ENCODE results near the gene CCDC8.
"Not testable (repeated sequence)": the region's sequence is repeated elsewhere in the genome, so short reads cannot be mapped to it uniquely, and the experiment has no call there.

The CCDC8 gene

GRCh38 chr19:46380690-46381089, 32.7 kb downstream of the CCDC8 start:
- DNase-seq = no peak

DNA sequence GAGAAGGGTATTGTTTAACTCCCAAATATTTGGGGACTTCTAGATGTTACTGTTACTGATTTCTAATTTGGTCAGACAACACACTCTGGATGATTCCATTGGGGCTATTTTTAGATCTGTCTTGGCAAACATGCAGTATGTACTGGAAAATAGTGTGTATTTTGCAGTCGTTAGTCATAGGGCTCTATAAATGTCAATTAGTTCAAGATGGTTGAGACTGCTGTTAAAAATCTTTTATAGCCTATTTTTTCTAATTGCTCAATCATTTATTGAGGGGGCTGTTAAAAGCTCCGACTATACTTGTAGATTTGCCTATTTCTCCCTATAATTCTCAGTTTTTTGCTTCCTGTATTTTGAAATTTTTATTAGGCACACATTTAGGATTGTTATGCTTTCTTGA, 35.1 kb downstream of the CCDC8 start:
- no peak for DNase-seq

GRCh38 chr19:46376241-46377153, 36.9 kb downstream of the CCDC8 start:
- DNase-seq = no peak

DNA sequence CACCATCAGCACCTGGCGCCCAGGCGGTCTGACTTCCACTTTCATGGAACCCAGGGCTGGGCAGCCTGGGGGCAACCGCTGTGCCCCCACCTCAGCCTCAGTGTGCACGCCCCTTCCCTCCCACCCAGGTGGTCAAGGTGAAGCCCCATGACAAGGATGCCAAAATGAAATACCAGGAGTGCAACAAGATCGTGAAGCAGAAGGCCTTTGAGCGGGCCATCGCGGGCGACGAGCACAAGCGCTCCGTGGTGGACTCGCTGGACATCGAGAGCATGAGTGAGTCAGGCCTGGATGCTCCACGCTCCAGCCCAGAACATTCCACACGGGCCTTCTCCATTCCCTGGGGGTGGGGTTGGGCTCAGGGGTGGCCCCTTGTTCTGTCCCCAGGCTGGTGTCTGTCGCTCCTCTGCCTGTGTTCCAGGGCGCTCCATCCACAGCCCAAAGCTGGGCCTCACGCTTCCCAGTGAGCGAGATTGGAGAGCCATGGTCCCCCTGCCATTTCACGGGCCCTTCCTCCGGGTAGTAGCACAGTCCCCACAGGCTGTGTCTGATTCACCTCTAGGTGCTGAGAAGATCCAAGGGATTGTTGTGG, 37.8 kb downstream of the CCDC8 start:
- DNase-seq = not testable (repeated sequence)

DNA sequence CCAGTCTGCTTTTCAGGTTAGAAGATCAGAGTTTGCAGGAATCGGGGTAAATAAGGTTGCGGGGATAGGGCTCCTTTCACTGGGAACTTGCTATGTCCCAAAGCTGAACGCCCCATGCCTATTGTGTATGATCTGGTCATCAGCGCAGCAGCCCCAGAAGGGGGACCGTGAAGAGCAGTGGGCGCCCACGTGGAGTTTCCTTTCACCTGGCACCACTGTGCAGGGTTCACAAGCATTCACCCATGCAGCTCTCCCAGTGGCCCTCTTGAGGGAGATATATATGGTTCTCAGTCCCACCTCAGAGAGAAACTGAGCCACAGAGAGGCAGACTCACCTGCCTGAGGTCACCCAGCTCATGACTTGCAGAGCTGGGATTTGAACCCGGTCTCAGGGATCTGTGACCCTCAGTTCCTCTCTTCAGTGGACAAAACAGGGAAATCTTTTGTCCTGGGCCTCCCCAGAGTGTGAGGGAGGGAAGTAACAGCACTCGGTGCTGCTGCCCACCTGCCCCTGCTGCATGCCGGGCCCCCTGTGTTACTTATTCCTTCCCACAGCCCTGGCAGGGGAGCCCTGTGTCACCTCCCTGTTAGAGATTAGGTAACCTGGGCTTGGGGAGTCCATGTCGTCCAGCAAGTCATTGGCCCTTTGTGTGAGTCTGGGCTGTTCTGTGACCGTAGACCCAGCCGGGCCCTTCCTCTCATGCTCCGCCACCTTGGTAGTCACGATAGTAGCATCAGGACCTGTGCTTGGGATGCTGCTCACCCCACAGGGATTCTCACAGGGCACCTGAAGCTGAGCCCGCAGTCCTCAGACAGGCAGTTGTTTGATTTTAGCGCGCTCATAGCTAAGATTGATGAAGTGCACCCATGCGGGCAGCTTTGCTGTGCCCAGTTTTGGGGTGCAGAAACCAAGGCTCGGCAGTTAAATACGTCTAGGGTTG, 38.6 kb downstream of the CCDC8 start:
- DNase-seq = no peak

- no peak for DNase-seq
Measured at GRCh38 chr19:46373491-46374359, 39.6 kb downstream of the CCDC8 start.

DNA sequence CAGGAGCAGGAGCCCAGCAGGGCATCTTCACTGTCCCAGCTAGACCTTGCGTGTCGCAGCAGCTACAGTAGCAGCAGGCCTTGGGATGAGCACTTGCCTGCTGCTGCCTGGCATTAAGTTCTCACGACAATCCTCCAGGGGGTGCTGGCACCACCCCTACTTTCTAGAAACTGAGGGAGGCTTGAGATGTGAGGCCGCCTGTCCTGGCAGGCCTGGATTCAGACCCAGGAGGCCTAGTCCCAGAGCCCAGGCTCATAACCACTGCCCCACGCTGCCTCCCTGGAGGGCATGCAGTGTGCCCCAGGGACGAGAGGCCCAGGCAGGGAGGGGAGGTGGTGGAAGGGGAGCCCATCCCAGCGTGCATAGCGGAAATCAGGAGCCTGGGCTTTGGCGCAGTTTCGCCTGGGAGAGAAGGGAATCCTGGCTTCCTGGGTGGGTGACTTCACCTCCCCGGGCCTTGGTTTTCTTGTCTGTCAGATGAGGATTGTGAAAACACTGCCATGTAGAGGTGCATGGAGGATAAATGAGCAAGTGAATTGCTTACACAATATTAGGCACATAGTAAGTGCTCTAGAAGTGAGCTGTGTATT, 40.4 kb downstream of the CCDC8 start:
- DNase-seq = no peak

DNA sequence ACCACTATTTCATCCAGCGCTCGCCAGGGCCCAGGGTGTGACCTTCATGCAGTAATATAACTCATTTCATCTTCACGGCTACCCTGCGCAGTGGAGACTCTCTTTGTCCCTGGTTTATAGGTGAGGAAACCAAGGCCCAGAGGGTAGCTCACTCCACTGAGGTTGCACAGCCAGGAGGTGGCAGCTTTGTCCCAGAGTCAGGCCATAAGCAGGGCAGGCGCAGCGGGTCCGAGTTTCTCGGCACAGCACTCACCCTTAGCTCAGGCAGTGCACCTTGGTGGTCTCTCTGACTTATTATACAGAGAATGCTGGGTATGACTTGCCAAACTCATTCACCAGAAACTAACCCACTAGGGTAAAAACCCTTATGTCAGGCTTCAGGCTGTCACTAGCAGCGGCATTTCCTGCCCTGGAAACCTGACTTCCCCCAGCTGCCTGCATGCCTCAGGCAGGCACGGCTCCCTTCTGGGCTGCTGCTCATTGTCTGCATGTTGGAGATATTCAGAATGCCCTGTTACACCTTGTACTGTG, 41.9 kb downstream of the CCDC8 start:
- DNase-seq = no peak

GRCh38 chr19:46369817-46370216, 43.5 kb downstream of the CCDC8 start:
- no peak for DNase-seq

GRCh38 chr19:46368116-46368515, 45.2 kb downstream of the CCDC8 start:
- DNase-seq = no peak

GRCh38 chr19:46367426-46367825, 45.9 kb downstream of the CCDC8 start:
- no peak for DNase-seq

DNA sequence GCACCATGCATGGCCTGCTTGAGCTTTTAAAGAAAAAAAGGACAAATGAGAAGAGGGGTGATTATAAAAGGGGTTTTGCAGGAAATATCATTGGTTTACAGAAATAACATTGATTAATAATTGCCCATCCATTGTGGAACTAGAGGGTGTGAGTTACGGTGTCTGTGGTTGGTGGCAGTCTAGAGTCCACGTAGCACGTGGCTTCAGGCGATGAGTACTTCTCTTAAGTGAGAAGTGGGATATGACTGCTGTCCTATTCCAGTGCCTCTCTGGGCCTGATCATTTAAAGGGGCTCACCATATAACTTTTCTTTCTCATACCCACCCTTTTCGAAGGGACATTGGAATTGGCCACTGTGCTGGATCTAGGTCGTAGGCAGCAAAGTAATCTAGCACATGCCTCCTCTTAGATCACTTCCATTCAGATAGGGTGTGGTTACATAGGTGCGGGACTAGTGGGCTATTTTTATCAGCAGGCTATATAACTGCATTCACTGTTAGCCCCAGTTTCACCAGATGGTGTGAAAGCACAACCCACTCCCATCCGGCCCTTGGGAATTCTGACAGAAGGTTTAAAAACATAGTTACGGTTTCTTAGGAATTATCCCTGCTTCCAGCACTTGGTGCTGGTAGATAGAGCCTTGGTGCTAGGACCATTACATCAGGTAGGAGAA, 46.6 kb downstream of the CCDC8 start:
- DNase-seq = no peak

GRCh38 chr19:46365561-46365960, 47.8 kb downstream of the CCDC8 start:
- no peak for DNase-seq

DNA sequence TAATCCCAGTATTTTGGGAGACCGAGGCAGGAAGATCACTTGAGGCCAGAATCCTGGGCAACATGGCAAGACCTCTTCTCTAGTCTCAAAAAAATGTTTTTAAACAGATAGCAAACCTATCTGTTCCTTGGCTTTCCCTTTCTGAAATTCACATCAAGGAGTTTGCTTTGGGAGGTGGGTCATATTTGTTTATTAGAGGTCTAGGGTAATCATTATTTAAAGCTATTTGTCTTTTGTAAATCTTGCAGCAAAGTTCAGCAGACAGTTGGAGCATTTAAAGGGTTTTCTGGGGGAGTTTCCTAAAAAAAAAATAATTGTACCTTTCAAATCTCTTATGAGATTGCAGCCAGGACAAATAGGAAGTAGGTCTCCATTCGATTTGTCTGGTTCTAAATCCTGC, 49.0 kb downstream of the CCDC8 start:
- no peak for DNase-seq

DNA sequence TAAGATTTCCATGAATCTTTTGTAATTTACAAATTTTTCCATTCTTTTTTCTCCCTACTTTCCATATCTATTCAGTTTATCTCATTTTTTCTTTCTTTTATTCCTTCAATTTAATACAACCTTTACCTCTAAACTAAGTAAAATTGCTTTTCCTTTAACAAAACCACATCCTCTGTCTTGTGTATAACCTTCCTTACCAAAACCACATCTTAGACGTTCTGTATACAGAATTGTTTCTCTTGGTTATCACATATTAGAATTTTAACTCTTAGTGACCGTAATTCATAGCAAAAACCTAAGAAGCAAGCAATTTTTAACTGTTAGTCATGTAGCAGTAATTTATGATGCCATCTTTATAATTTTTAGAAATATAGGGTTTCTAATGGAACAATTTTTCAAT, 51.4 kb downstream of the CCDC8 start:
- DNase-seq = no peak
